Measurements from ENCODE around the gene DENND5A. TPM values are rescaled to one million over a fixed set of nuclear protein-coding genes. Genes with fewer than 3 reads are reported as not detected.

Gene DENND5A
- total RNA-seq, 1 donor from 2014 or later, result 75.3 TPM

- no peaks in the 10 kb centered on the region for H3K9me3 Mint-ChIP-seq (ENCODE audit: low read depth)
- no peak for DNase-seq (ENCODE audit: low spot score, unreplicated experiment)
- no peak for TF ChIP-seq CTCF (IDR thresholded peaks at IDR 0.05; ENCODE audit: unreplicated experiment)
- no peak overlapping the region for H3K27ac Mint-ChIP-seq
- H3K4me3 Mint-ChIP-seq (ENCODE audit: low read depth), result no peak overlapping the region
- peaks cover 5% of the 10 kb centered on the region for H3K4me1 Mint-ChIP-seq (ENCODE audit: low read depth)
- no peaks in the 10 kb centered on the region for H3K36me3 Mint-ChIP-seq (ENCODE audit: insufficient read depth)
- H3K27me3 Mint-ChIP-seq, result peaks cover 61% of the 10 kb centered on the region
These were observed 176.1 kb downstream of the DENND5A start for GRCh38 chr11:9089061-9089460.

Small RNA genes within 50 kb of the gene (microRNA-seq; reads per million reads assigned to microRNA genes)
- gene MIR5691 (ENCODE audit: borderline number of aligned reads, unreplicated experiment), result not detected

Other genes starting within 250 kb of the DENND5A start
- gene SCUBE2, start 173.8 kb downstream of the DENND5A start, total RNA-seq, result 1.2 and 1.4 TPM in 2 replicates
- gene TMEM41B, start 49.2 kb upstream of the DENND5A start, total RNA-seq, result 51.8 and 52.3 TPM in 2 replicates
- 129 and 141 TPM in 2 replicates for gene IPO7, start 119.3 kb upstream of the DENND5A start, total RNA-seq
- 42.6 and 50.8 TPM in 2 replicates for gene ZNF143, start 195.7 kb upstream of the DENND5A start, total RNA-seq